ENCODE results near the gene SLC8A1.

DNA sequence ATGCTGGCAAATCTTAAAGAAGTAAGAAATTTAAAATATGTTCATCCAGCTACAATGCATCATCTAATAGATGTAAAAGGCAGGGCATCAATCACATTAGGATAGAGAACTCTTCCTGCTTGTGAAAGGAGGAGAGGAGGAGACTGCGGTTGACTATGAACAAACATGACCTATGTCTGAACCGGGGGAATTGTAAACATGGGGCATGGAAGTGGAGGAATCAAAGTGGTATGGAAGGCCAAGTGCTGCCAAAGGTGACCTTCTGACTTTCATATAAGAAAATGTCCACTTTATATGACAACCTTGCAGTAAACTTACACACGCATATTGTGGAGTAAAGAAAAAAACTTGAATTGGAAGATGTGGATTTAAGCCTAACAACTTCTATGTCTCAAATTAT lies 20.0 kb upstream of the SLC8A1 start:
- TF ChIP-seq, protein P1, sequence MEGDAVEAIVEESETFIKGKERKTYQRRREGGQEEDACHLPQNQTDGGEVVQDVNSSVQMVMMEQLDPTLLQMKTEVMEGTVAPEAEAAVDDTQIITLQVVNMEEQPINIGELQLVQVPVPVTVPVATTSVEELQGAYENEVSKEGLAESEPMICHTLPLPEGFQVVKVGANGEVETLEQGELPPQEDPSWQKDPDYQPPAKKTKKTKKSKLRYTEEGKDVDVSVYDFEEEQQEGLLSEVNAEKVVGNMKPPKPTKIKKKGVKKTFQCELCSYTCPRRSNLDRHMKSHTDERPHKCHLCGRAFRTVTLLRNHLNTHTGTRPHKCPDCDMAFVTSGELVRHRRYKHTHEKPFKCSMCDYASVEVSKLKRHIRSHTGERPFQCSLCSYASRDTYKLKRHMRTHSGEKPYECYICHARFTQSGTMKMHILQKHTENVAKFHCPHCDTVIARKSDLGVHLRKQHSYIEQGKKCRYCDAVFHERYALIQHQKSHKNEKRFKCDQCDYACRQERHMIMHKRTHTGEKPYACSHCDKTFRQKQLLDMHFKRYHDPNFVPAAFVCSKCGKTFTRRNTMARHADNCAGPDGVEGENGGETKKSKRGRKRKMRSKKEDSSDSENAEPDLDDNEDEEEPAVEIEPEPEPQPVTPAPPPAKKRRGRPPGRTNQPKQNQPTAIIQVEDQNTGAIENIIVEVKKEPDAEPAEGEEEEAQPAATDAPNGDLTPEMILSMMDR (IDR thresholded peaks at IDR 0.05) = no peak
- TF ChIP-seq POLR2AphosphoS5 (IDR thresholded peaks at IDR 0.05) (no peak), POLR2A (IDR thresholded peaks at IDR 0.05) (no peak)
